ENCODE data around the gene TAF11L4. TPM values are rescaled to one million over a fixed set of nuclear protein-coding genes. Genes with fewer than 3 reads are reported as not detected.

Gene TAF11L4
- total RNA-seq, 2 experiments from 2014 or later, result not detected

Other genes starting within 250 kb of the TAF11L4 start
- gene TAF11L2, start 23.6 kb upstream of the TAF11L4 start, total RNA-seq, result not detected
- not detected for gene TAF11L3, start 3.4 kb upstream of the TAF11L4 start, total RNA-seq
- not detected for gene TAF11L5, start 3.4 kb downstream of the TAF11L4 start, total RNA-seq
- gene TAF11L6, start 6.9 kb downstream of the TAF11L4 start, total RNA-seq, result not detected
- gene TAF11L7, start 64.0 kb downstream of the TAF11L4 start, total RNA-seq, result not detected
- not detected for gene TAF11L8, start 69.2 kb downstream of the TAF11L4 start, total RNA-seq
- not detected for gene TAF11L9, start 72.6 kb downstream of the TAF11L4 start, total RNA-seq
- gene TAF11L10, start 76.0 kb downstream of the TAF11L4 start, total RNA-seq, result not detected
- not detected for gene TAF11L11, start 82.4 kb downstream of the TAF11L4 start, total RNA-seq
- not detected for gene TAF11L12, start 88.6 kb downstream of the TAF11L4 start, total RNA-seq
- not detected for gene TAF11L13, start 110.3 kb downstream of the TAF11L4 start, total RNA-seq
- not detected for gene TAF11L14, start 112.7 kb downstream of the TAF11L4 start, total RNA-seq